Measurements from ENCODE around the gene BCO1. TPM values are rescaled to one million over a fixed set of nuclear protein-coding genes. Genes with fewer than 3 reads are reported as not detected.

Gene BCO1
- total RNA-seq, 3 donors from 2014 or later (not counting 1 experiment from before 2014, with no cell fraction given), result not detected

DNA sequence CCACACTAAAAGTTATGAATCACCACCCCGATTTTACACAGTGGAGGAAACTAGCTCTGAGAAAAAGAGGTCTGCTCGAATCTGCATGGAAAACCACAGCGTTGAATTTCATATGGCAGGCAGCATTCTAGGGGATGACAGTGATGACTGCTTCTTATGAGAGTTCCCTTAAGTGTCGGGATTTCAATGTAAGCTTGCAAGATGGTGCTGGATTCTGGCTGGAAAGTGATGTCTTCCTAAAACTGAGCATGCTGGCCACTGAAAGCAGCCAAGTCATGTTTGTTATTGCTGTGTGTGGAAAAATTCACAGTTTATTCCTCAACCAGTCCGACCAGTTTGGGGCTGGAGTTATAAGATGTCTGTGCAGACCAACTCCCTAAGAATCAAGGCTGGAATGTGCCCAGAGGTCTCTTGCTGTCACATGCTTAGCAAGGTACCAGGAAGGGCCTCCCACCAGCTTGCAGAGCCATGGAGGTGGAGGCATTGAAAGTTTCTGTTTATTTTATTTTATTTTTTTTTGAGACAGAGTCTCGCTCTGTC, 39.1 kb downstream of the BCO1 start:
- Mint-ChIP-seq H3K27ac (no peak overlapping the region), H3K27me3 (ENCODE audit: low read depth in 2 of 2) (no peaks in the 10 kb centered on the region), H3K36me3 (no peaks in the 10 kb centered on the region), H3K9me3 (no peaks in the 10 kb centered on the region), H3K4me1 (no peaks in the 10 kb centered on the region), H3K4me3 (no peak overlapping the region)
- intact Hi-C loops (cut with micrococcal nuclease), result no loop called here
- ATAC-seq (no peak), DNase-seq (no peak)
- 79% methylated on average over 6 of the region's 6 CpGs for WGBS (ENCODE audit: insufficient coverage)
- Histone ChIP-seq H3K36me3 (ENCODE audit: control insufficient read depth, insufficient read depth, low read length) (no peaks in the 10 kb centered on the region), H3K9me3 (ENCODE audit: control insufficient read depth, insufficient read depth, low read length) (no peaks in the 10 kb centered on the region), H3K4me1 (ENCODE audit: control insufficient read depth, insufficient read depth, low read length) (no peaks in the 10 kb centered on the region), H3K4me3 (ENCODE audit: low read length) (no peak overlapping the region), H3K27me3 (ENCODE audit: control insufficient read depth, insufficient read depth, low read length) (no peaks in the 10 kb centered on the region), H3K27ac (ENCODE audit: low read length) (no peak overlapping the region)
- TF ChIP-seq, protein P1, sequence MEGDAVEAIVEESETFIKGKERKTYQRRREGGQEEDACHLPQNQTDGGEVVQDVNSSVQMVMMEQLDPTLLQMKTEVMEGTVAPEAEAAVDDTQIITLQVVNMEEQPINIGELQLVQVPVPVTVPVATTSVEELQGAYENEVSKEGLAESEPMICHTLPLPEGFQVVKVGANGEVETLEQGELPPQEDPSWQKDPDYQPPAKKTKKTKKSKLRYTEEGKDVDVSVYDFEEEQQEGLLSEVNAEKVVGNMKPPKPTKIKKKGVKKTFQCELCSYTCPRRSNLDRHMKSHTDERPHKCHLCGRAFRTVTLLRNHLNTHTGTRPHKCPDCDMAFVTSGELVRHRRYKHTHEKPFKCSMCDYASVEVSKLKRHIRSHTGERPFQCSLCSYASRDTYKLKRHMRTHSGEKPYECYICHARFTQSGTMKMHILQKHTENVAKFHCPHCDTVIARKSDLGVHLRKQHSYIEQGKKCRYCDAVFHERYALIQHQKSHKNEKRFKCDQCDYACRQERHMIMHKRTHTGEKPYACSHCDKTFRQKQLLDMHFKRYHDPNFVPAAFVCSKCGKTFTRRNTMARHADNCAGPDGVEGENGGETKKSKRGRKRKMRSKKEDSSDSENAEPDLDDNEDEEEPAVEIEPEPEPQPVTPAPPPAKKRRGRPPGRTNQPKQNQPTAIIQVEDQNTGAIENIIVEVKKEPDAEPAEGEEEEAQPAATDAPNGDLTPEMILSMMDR (IDR thresholded peaks at IDR 0.05), result no peak

DNA sequence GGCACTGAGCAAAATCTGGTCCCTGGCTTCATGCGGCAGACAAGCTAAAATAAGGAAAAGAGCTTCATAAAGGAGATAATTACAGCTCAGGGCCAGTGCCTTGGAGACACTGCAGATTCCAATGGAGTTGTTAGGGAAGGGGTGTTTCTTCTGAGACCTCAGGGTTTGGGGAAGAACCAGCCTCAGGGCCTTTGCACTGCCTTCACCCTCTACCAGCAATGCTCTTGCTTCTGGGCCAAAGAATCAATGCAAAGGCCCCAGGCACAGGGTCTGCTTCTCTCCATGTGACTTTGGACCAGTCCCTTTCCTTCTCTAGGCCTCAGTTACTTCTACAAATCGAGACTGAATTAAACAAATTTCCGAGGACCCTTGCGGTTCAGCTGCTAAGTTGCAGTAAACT, 40.0 kb downstream of the BCO1 start:
- intact Hi-C loops (cut with micrococcal nuclease), result no loop called here
- Histone ChIP-seq H3K9me3 (ENCODE audit: control insufficient read depth, insufficient read depth, low read length) (no peaks in the 10 kb centered on the region), H3K27me3 (ENCODE audit: control insufficient read depth, insufficient read depth, low read length) (no peaks in the 10 kb centered on the region), H3K36me3 (ENCODE audit: control insufficient read depth, insufficient read depth, low read length) (no peaks in the 10 kb centered on the region), H3K4me3 (ENCODE audit: low read length) (no peak overlapping the region), H3K27ac (ENCODE audit: low read length) (no peak overlapping the region), H3K4me1 (ENCODE audit: control insufficient read depth, insufficient read depth, low read length) (no peaks in the 10 kb centered on the region)
- no peak for ATAC-seq
- H3K27me3 Mint-ChIP-seq (ENCODE audit: low read depth in 2 of 2), result no peaks in the 10 kb centered on the region
- H3K4me3 Mint-ChIP-seq, result no peak overlapping the region
- no peak overlapping the region for H3K27ac Mint-ChIP-seq
- no peaks in the 10 kb centered on the region for H3K9me3 Mint-ChIP-seq
- no peak for DNase-seq
- no peaks in the 10 kb centered on the region for H3K36me3 Mint-ChIP-seq
- 92% methylated on average over 4 of the region's 4 CpGs for WGBS (ENCODE audit: insufficient coverage)
- TF ChIP-seq, protein P1 (IDR thresholded peaks at IDR 0.05), result no peak
- no peaks in the 10 kb centered on the region for H3K4me1 Mint-ChIP-seq

DNA sequence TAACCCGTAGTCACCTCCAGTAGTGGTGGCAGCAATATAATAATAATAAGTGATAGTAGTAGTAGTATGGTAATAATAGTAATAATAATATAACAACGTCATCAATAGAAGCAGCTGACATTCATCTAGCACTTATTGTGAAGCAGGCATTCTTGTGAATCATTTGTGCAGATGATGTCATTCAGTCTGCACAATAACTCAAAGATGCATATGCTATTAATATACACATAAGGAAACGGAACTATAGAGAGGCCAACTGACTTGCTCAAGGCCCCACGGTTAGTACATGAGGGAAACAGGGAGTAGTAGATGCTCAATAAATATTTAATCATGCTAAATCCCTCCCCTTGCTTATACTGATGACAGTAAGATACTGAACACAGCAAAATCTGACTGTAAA, 40.9 kb downstream of the BCO1 start:
- H3K4me1 ChIP-seq (ENCODE audit: control insufficient read depth, insufficient read depth, low read length), result no peaks in the 10 kb centered on the region
- no CpG with 5 or more reads among the region's 4 CpGs for WGBS (ENCODE audit: insufficient coverage)
- H3K9me3 ChIP-seq (ENCODE audit: control insufficient read depth, insufficient read depth, low read length), result no peaks in the 10 kb centered on the region
- H3K9me3 Mint-ChIP-seq, result no peaks in the 10 kb centered on the region
- intact Hi-C loops (cut with micrococcal nuclease), result no loop called here
- H3K4me3 Mint-ChIP-seq, result no peak overlapping the region
- H3K27ac ChIP-seq (ENCODE audit: low read length), result no peak overlapping the region
- H3K27ac Mint-ChIP-seq, result no peak overlapping the region
- no peak overlapping the region for H3K4me3 ChIP-seq (ENCODE audit: low read length)
- H3K27me3 Mint-ChIP-seq (ENCODE audit: low read depth in 2 of 2), result no peaks in the 10 kb centered on the region
- no peaks in the 10 kb centered on the region for H3K4me1 Mint-ChIP-seq
- ATAC-seq (no peak), DNase-seq (no peak)
- no peaks in the 10 kb centered on the region for H3K36me3 Mint-ChIP-seq
- H3K27me3 ChIP-seq (ENCODE audit: control insufficient read depth, insufficient read depth, low read length), result no peaks in the 10 kb centered on the region
- TF ChIP-seq, protein P1 (IDR thresholded peaks at IDR 0.05), result no peak
- H3K36me3 ChIP-seq (ENCODE audit: control insufficient read depth, insufficient read depth, low read length), result no peaks in the 10 kb centered on the region

DNA sequence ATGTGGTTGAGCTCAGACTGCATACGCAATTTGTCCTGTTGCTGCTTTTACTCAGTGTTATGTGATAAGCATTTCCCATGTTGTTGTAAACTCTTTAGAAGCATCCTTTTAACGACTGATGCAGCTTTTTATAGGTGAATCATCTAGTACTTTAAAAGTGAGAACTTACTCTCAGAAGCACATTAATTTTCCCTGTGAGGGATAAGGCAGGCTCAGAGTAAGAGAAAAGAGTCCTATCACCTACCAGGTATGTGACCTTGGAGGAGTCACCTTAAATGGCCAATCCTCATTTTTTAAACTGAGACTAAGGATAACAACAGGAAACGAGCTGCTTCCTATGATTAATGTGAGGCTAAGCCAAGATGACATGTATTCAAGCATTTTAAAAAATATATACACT, 41.9 kb downstream of the BCO1 start:
- Histone ChIP-seq H3K4me1 (ENCODE audit: control insufficient read depth, insufficient read depth, low read length) (no peaks in the 10 kb centered on the region), H3K4me3 (ENCODE audit: low read length) (no peak overlapping the region), H3K27ac (ENCODE audit: low read length) (no peak overlapping the region), H3K27me3 (ENCODE audit: control insufficient read depth, insufficient read depth, low read length) (no peaks in the 10 kb centered on the region), H3K36me3 (ENCODE audit: control insufficient read depth, insufficient read depth, low read length) (no peaks in the 10 kb centered on the region), H3K9me3 (ENCODE audit: control insufficient read depth, insufficient read depth, low read length) (no peaks in the 10 kb centered on the region)
- Mint-ChIP-seq H3K9me3 (no peaks in the 10 kb centered on the region), H3K36me3 (no peaks in the 10 kb centered on the region), H3K4me3 (no peak overlapping the region), H3K27me3 (ENCODE audit: low read depth in 2 of 2) (no peaks in the 10 kb centered on the region), H3K4me1 (no peaks in the 10 kb centered on the region), H3K27ac (no peak overlapping the region)
- DNase-seq (no peak), ATAC-seq (no peak)
- 41% methylated on average over 2 of the region's 3 CpGs for WGBS (ENCODE audit: insufficient coverage)
- intact Hi-C loops (cut with micrococcal nuclease), result no loop called here
- TF ChIP-seq, protein P1 (IDR thresholded peaks at IDR 0.05), result no peak
